Measurements from ENCODE around the gene SARDH.

SARDH gene

GRCh38 chr9:133714606-133715294 lies 23.4 kb downstream of the SARDH start:
- DNase-seq (ENCODE audit: low read depth), result no peak

DNA sequence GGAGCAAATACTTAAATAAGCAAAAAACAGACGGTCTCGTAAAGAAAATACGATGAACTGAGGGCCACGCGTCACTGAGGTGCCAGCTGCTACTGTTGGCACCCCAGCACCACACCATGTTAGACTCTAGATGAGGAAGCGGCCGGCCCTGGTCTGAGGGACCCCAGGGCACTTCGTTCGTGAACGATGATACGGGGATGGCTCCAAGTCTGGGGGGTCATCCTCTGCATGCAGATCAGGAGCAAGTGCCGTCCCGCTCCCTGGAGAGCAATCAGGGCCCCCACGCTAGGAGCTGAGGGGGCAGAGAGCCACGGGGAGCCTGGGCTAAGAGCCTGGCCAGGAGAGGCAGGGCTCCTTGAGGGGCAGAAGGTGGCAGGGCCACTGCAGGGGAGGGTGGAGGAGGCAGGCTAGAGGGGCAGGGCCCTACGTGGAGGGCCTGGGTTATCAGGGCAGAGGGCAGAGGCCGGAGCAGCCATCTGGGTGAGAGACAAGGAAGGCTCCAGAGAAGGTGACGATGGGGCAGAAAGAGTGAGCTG lies 24.1 kb downstream of the SARDH start:
- no peak for DNase-seq (ENCODE audit: low read depth)

- no peak for DNase-seq (ENCODE audit: low read depth)
Observed at GRCh38 chr9:133713150-133713959, 24.8 kb downstream of the SARDH start.

DNA sequence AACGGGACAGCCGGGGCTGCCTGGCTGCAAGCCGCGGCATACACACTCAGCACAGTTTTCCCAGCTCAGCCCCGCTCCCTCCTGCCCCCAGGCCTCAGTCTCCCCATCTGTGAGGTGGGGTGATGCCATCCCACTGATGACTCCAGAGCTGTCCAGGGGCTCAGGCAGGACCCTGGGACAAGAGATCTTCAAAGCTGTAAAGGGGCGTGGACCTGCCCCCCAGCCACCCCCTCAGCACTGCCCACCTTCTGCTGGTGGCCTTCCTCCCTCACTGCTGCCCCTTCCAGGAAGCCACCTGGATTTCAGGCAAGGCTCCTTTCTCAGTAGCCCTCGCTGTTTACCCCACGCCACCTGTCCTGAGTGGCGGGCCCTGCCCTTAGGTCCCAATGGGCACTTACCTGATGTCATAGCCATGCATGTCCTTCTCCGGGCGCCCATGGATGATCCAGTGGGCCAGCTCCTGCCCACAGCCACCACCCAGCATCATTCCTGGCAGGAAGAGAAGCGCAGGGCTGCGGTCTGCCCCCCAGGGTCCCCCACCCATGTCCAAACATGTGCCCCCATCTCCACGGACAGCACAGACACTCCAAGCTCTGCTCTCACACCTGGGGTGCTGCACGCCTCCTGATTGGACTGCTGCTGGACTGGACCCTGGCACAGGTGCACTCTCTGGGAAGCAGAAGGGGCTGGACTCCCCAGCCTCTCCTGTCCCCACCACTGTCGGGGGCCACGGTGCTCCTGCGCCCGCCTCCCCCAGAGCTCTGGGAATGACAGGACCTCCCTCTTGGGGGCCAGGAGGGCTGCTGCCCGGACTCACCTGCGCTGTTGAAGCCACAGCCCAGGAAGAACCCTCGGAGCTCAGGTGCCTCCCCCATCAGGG lies 25.7 kb downstream of the SARDH start:
- DNase-seq (ENCODE audit: low read depth), result no peak

DNA sequence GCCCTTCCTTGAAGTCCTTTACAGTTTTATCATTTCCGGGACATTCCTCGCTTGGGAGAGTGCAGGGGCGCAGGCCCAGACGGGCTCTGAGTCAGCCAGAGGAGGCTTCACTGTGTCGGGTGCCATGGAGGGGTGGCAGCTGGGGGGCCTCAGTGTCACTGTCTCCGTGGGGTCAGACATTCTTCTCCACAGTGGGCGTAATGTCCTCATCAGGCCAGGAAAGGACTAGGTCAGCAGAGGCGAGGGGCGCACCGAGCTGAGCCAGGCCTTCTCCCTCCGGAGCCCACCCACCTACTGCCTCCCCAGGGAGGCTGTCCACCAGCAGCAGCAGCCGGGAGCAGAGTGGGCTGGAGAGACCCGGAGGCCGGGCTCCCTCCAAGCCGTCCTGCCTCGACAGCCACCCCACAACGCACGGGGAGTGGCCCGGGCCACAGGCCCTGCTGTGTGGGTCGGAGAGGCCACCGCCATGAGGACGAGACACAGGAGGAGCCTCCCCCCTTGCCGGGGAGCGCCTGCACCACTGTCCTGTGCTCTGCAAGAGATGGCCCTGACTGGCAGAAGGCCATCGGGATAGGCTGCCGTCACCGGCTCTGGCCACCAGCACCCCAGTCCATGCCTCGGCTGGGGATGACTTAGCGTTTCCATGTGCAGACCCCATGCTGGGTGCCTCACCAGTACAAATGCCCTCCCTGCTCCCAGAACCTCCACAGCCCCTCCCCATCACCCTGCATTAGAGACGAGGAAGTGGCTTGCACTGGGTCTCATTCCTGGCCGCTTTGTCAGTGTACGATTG lies 26.5 kb downstream of the SARDH start:
- no peak for DNase-seq (ENCODE audit: low read depth)

DNA sequence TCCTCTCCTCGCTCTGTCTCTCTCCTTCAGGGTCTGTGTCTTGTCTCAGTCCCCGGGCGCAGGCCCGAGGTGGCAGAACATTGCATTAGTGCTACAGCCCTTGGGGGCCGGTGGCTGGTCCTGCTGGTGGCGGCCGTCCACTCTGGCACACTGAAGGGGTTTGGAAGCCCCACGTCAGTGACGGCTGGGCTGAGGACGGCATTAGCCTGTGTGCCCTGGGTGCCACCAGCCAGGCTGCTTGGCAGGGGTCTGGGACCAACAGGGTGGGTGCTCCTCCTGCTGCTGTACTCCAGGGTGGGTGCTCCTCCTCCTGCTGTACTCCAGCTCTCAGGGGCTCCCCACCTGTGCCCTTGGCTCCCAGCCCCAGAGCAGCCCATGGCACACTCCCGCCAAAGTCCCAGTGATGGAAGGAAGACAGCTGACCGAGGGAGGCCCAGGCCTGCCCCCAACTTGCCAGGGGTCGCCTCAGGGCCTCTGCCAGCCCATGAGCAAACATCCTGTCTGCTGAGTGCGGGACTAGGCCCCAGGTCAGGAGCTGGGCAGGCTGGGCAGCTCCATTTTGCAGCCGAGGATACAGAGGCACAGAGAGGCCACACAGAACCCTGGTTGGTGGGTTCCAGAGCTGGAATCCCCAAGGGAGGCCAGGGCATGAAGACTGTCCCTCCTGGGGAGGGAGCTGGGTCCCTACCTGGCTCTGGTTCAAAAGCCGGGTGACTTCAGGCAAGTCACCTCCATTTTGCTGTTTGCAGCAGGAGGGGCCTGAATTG lies 27.3 kb downstream of the SARDH start:
- no peak for DNase-seq (ENCODE audit: low read depth)

GRCh38 chr9:133709691-133710571 lies 28.2 kb downstream of the SARDH start:
- no peak for DNase-seq (ENCODE audit: low read depth)

DNA sequence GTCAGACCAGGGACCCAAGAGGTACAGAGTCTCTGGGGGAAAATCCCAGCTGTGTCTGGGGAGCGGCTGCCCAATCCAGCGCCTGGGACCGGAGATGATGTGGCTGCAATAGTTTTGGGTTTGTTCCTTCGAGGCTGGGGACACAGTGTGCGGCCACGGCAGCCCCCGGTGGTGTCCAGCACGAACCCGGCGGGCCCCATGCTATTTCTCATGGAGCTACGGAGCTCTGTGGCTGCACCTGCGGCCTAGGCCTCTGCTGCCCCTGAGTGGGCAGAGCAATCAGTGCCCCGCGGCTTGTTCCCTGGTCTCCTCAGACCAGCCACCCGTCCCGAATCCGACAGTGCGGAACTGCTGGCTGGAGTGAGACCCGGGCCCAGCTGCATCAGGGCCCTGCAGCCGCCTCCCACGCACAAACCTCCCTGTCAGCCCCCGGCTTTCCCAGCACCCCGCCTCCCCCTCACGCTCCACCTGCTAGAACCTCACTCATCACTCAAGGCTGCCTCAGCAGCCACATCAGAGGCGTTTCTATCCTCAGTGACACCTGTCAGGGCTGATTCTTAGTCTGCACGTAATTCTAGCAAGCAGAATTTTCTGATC lies 29.0 kb downstream of the SARDH start:
- no peak for DNase-seq (ENCODE audit: low read depth)

GRCh38 chr9:133708246-133709014 lies 29.7 kb downstream of the SARDH start:
- DNase-seq (ENCODE audit: low read depth), result no peak

DNA sequence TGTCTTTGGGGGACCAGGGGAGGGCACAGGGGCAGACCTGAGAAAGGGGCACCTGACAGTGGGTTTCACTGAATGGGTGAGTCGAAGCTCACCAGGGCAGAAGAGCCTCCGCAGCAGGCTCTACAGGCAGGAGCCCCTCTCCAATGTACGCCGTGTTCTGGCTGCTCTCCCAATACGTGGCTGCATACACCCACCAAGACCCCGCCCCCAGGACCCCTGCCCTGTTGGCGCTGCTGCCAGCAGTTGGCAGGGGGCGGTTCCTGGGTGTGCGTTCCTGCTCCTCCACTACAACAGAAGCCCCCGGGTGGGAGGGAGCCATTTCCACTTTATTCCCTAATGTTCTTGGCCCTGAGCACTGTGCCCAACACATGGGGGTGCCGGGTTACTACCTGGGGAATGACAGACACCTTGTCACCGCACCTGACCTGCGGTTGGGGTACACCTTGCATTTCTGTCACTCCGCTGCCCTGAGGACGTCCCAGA lies 30.3 kb downstream of the SARDH start:
- no peak for DNase-seq (ENCODE audit: low read depth)

DNA sequence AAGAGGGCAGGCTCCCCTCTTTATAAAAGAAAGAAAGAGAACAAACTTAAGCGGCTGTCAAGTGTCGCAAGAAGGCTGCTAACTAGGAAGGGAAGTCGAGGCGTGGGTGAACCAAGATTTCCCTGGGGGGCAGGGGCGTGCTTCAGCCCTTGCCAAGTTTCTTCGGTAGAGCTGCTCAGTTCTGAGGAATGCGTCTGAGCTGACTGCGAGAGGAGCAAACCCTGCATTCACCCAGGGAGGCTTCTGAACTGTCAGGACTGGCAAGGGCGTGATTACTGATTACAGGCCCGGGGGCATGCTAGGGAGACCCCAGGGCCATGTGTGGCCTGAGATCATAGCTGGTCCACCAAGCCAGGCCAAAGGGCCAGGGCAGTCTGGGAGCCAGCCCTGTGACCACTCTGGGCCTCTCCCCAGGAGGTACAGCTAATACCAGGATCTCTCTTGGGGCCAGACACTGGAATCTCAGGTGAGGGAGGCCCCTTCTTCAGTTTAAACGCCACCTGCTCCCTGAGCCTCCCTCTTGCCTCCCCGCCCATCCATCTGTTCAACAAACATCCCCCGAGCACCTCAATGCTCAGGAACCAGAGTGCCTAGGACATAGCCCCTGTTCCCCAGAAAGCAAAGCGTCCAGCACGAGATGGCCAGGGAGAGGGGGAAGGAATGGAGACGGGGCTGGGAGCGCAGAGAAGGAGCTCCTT lies 30.9 kb downstream of the SARDH start:
- no peak for DNase-seq (ENCODE audit: low read depth)

GRCh38 chr9:133706307-133707050 lies 31.7 kb downstream of the SARDH start:
- DNase-seq (ENCODE audit: low read depth), result no peak

DNA sequence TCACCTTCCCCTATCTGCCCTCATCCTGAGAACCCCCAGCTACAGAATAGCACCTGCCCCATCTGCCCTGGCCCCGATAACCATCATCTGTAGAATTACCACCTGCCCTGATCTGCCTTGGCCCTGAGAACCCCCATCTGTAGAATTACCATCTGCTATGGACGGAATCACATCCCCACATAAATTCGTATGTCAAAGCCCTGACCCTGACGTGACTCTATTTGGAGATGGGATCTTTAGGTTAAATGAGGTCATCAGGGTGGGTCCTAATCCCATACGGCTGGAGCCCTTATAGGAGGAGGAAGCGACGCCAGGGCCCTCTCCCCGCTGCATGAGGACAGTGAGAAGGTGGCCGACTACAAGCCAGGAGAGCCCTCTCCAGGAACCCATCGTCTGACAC lies 32.6 kb downstream of the SARDH start:
- DNase-seq (ENCODE audit: low read depth), result no peak

DNA sequence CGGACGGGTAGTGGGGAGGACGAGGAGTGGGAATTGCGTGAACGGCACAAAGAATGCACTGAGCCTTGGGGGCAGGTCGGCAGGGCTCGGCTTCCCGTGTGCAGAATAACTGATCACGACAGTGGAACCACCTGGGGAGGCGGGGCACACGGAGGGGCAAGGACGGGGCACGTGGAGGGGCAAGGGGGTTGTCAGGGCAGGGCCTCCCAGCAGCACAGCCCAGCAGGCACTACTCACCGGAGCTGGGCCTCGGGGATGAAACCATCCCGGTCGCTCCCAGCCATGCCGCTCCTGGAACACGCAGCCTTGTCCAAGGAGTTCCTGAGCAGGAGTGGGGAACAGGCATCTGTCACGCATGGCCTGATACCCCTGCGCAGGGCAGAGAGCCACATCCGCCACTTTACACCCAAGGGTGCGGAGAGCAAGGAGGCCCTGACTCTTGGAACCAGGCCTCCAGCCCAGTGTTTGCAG lies 33.4 kb downstream of the SARDH start:
- DNase-seq (ENCODE audit: low read depth), result no peak

DNA sequence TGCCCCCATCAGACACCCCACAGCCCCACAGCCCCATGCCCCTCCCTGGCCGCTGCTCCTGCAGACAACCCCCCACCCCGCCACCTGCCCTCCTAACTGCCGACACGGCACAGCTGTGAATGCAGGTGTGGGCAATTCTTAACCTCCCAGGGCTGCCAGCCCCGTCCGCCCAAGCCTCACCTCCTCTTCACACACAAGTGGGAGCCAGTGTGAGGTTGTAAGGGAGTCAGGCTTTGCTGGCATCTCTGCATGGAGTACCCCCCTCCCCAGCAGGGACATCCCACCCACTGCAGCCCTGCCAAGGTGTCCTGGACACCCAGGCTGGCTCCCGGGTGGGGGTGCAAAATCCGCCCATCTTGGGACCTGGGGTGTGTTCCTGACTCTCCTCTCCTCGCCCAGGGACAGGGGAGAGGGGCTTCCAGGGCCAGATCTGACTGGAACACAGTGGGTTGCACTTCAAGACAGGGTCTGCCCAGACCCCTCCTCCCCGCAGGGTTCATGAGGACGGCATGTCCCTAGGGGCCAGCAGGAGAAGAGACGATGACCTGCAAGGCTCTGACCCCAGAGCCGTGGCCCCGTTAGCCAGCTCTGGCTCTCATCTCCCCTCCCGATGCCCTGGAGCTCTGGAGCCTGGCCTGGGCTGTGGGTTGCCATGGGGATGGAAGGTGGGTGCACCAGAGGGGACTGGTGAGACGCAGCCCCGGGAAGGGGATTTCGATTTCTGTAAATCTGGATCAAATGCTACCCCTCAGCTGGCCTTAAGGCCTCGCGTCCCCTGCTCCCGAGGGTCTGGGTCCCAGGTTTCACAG lies 34.4 kb downstream of the SARDH start:
- DNase-seq (ENCODE audit: low read depth), result no peak
